HFF-Myc (cell line): Measurements from ENCODE around the gene CFAP157.

Experiments used
- DNase-seq: peaks from one replicate; pipeline ENCODE4 v3.0.0-alpha.2; 2011; ENCODE audit warnings: low read depth; ENCODE audit errors: extremely low read depth
- H3K4me3 ChIP-seq: replicated peaks from 2 replicates; pipeline ENCODE4 v1.5.1; 2011; ENCODE audit warnings: low read depth, mild to moderate bottlenecking, control low read depth, low read length
- CTCF ChIP-seq: IDR thresholded peaks from 2 replicates; pipeline ENCODE4 v1.5.1; 2012; ENCODE audit warnings: mild to moderate bottlenecking, low read depth, low read length, control low read depth; ENCODE audit errors: missing control alignments

Gene CFAP157

GRCh38 chr9:127714020-127714750 is 7.4 kb downstream of the CFAP157 start:
- no peak for DNase-seq
- TF ChIP-seq CTCF: no peak
- peak overlapping the region; percentile 94 for H3K4me3 ChIP-seq

GRCh38 chr9:127714951-127715469 is 8.2 kb downstream of the CFAP157 start:
- no peak for DNase-seq
- TF ChIP-seq CTCF: no peak
- peak overlapping the region; percentile 94 for H3K4me3 ChIP-seq

DNA sequence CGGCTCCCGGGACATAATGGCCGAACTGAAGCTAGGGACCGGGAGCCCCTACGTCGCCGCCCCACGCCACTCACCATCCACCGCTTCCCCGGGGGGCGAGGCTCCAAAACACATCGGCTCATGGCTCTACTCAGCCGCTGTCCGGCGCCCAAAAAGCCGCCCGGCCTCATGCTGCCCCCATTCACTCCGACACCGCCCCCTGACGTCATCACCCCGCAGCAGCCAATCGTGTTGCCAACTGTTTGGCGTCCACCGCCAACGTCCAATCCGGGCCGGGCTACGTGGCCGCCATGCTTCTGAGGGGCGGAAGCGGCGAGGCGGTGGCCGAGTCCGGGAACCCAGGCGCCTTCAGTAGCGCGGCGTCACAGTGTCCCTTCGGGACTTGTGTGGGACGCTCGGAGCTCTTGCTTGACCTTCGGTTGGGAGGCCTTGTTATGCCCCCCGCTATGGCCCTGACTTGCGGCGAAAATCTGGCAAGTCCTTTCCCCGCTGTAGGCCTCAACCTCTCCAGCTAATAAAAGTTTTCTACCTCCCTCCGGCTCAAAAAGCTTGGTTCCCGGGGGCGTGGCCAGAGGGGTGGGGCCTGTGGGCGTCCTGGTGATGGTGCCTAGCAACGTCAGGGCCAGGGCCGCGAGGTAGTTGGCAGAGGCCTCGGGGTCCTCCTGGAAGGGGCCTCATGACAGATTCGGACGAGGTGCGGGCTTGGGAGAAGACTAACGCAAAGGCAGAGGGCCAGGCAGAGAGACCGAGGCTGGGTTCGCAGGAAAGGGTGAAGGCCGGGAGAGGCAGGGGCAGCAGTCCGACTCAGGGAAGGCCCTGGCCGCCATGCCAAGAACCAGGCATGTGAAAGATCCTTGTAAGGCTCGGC is 8.9 kb downstream of the CFAP157 start, which contains the start of the genes PTRH1 and TTC16:
Gene PTRH1 (minus strand): TSS at position 194 of the 868 bp plus-strand sequence. CDS start 24 bp downstream, at position 170.
Gene TTC16 (plus strand): TSS at position 610 of the 868 bp plus-strand sequence. CDS start 67 bp downstream, at position 677.
- H3K4me3 ChIP-seq: peak within 1 kb of the TSS; percentile 94
- peak; percentile 76 for DNase-seq
- TF ChIP-seq CTCF: no peak

DNA sequence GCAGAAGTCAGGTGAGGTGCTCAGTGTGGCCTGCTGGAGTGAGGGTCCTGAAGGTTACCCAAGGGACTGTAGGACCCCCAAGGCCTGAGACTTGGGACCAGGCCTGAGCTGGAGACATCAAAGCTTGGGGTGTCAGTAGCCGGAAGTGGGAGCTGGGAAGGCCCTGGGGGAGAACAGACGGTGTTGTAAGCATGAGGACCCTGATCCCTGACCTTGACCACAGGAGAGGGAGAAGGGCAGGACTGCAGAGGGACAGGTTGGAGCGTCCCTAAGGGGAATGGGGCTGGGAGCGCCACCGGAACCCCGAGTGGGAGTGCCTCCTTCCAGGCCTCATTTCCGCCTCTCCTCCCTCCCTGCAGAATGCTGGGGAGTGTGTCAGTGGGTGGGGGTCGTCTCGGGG is 9.6 kb downstream of the CFAP157 start:
- DNase-seq: no peak
- H3K4me3 ChIP-seq: peak overlapping the region; percentile 94
- TF ChIP-seq CTCF: no peak

DNA sequence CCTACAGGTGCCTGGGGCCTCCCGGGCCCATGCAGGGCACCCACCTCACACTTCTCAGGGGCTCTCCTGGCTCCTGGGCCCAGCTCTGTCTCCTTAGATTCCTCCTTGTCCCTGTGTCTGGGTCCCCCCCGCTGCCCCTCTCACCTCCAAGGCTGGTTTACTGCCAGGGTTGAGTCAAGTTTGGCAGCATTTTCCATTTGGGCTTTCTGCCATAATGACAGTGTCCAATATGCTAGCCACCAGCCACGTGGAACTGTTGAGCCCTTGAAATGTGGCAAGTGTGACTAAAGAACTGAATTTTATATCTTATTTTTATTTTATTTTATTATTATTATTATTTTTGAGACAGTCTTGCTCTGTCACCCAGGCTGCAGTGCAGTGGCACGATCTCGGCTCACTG is 11.0 kb downstream of the CFAP157 start:
- no peak for TF ChIP-seq CTCF
- no peak for DNase-seq

GRCh38 chr9:127720031-127720864 is 13.5 kb downstream of the CFAP157 start:
- no peak for DNase-seq
- no peak overlapping the region for H3K4me3 ChIP-seq
- no peak for TF ChIP-seq CTCF

More for the DNA sequence above, 11.0 kb downstream of the CFAP157 start:
- no peak overlapping the region for H3K4me3 ChIP-seq
